Ramos (cell line): Measurements from ENCODE around the gene NAALADL2.

Experiments
- in situ Hi-C: fragments of 300-500 bp; cut with MboI; formaldehyde crosslinking; loops from one replicate; pipeline ENCODE4 v1.14.3; 2022; ENCODE audit warnings: low sequenced_read_pairs; ENCODE audit not compliant: unreplicated experiment

NAALADL2 gene

GRCh38 chr3:175672119-175672689 lies 813.1 kb downstream of the NAALADL2 start:
- in situ Hi-C loops = no loop called here

- in situ Hi-C loops = no loop called here
Measured at GRCh38 chr3:175679568-175679967, 820.4 kb downstream of the NAALADL2 start.

GRCh38 chr3:175692256-175692655 lies 833.1 kb downstream of the NAALADL2 start:
- in situ Hi-C loops = no loop called here

GRCh38 chr3:175695251-175695650 lies 836.1 kb downstream of the NAALADL2 start:
- in situ Hi-C loops = no loop called here

- in situ Hi-C loops = no loop called here
Measured at GRCh38 chr3:175702956-175703355, 843.8 kb downstream of the NAALADL2 start.

- in situ Hi-C loops = no loop called here
Measured at GRCh38 chr3:175704366-175705055, 845.4 kb downstream of the NAALADL2 start.

- in situ Hi-C loops = no loop called here
Measured at GRCh38 chr3:175713268-175713667, 854.1 kb downstream of the NAALADL2 start.

GRCh38 chr3:175716446-175716845 lies 857.3 kb downstream of the NAALADL2 start:
- in situ Hi-C loops = no loop called here

GRCh38 chr3:175726228-175726627 lies 867.1 kb downstream of the NAALADL2 start:
- in situ Hi-C loops = no loop called here

GRCh38 chr3:175728566-175728965 lies 869.4 kb downstream of the NAALADL2 start:
- in situ Hi-C loops = no loop called here

- in situ Hi-C loops = no loop called here
Measured at GRCh38 chr3:175729466-175729865, 870.3 kb downstream of the NAALADL2 start.

GRCh38 chr3:175731543-175731942 lies 872.4 kb downstream of the NAALADL2 start:
- in situ Hi-C loops = no loop called here

GRCh38 chr3:175732017-175732416 lies 872.9 kb downstream of the NAALADL2 start:
- in situ Hi-C loops = no loop called here

GRCh38 chr3:175735866-175736265 lies 876.7 kb downstream of the NAALADL2 start:
- in situ Hi-C loops = no loop called here

GRCh38 chr3:175737646-175738572 lies 878.8 kb downstream of the NAALADL2 start:
- in situ Hi-C loops = no loop called here

GRCh38 chr3:175741951-175742350 lies 882.8 kb downstream of the NAALADL2 start:
- in situ Hi-C loops = no loop called here

GRCh38 chr3:175743733-175744400 lies 884.7 kb downstream of the NAALADL2 start:
- in situ Hi-C loops = no loop called here

- in situ Hi-C loops = no loop called here
Measured at GRCh38 chr3:175746308-175746707, 887.2 kb downstream of the NAALADL2 start.

GRCh38 chr3:175748087-175748730 lies 889.1 kb downstream of the NAALADL2 start:
- in situ Hi-C loops = no loop called here

- in situ Hi-C loops = no loop called here
Measured at GRCh38 chr3:175749981-175750380, 890.8 kb downstream of the NAALADL2 start.
